WTC11 (cell line): Measurements from ENCODE around the gene B3GALT5.

Experiments used
- IRF2 ChIP-seq: sonication (generic); formaldehyde crosslinking; IDR thresholded peaks from 2 replicates; pipeline ENCODE4 v1.8.0; 2022; ENCODE audit warnings: low read depth, missing genetic modification reagents, borderline replicate concordance
- MXD4 ChIP-seq: fragments of 250-450 bp; sonication (Bioruptor Pico); IDR thresholded peaks from 2 replicates; pipeline ENCODE4 v1.8.0; 2021; ENCODE audit warnings: mild to moderate bottlenecking, moderate library complexity, borderline replicate concordance
- SMAD4 ChIP-seq: sonication (generic); formaldehyde crosslinking; IDR thresholded peaks from 2 replicates; pipeline ENCODE4 v1.8.0; 2022; ENCODE audit warnings: mild to moderate bottlenecking, missing genetic modification reagents
- TF ChIP-seq, protein P1 (sequence below): fragments of 200-600 bp; IDR thresholded peaks from 2 replicates; pipeline ENCODE4 v1.8.0; 2022; ENCODE audit warnings: antibody characterized with exemption
- TF ChIP-seq, protein P2 (sequence below): sonication (generic); formaldehyde crosslinking; conservative IDR thresholded peaks from 2 replicates; pipeline ENCODE4 v1.8.1; 2022; ENCODE audit warnings: mild to moderate bottlenecking, missing genetic modification reagents
- TF ChIP-seq, protein P3 (sequence below): sonication (generic); formaldehyde crosslinking; conservative IDR thresholded peaks from 2 replicates; pipeline ENCODE4 v1.8.1; 2023; ENCODE audit warnings: mild to moderate bottlenecking, low read depth, missing genetic modification reagents, moderate library complexity

DNA sequence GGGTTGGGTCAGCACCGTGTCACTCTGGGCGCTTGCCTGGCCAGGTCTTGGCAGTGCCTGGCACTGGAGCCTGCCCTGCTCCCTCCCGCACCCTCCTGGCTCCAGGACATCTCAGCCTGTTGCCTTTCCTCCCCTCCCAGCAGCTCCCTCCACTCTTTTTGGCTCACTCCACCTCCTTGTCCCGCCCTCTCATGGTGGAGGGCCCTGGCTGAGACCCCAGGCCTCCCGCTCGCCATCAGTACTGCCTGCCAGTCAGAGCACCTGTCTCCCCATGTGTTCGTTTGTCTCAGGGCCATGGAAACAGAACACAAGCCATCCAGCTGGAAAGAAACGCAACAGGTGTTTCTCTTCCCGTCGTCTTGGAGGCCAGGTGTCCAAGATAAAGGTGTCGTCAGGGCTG, 61.0 kb downstream of the B3GALT5 start:
- TF ChIP-seq, protein P1, sequence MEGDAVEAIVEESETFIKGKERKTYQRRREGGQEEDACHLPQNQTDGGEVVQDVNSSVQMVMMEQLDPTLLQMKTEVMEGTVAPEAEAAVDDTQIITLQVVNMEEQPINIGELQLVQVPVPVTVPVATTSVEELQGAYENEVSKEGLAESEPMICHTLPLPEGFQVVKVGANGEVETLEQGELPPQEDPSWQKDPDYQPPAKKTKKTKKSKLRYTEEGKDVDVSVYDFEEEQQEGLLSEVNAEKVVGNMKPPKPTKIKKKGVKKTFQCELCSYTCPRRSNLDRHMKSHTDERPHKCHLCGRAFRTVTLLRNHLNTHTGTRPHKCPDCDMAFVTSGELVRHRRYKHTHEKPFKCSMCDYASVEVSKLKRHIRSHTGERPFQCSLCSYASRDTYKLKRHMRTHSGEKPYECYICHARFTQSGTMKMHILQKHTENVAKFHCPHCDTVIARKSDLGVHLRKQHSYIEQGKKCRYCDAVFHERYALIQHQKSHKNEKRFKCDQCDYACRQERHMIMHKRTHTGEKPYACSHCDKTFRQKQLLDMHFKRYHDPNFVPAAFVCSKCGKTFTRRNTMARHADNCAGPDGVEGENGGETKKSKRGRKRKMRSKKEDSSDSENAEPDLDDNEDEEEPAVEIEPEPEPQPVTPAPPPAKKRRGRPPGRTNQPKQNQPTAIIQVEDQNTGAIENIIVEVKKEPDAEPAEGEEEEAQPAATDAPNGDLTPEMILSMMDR: no peak
- TF ChIP-seq, protein P2, sequence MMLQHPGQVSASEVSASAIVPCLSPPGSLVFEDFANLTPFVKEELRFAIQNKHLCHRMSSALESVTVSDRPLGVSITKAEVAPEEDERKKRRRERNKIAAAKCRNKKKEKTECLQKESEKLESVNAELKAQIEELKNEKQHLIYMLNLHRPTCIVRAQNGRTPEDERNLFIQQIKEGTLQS (CRISPR knock-in tag): no peak
- no peak for TF ChIP-seq SMAD4 (CRISPR knock-in tag)
- TF ChIP-seq, protein P3, sequence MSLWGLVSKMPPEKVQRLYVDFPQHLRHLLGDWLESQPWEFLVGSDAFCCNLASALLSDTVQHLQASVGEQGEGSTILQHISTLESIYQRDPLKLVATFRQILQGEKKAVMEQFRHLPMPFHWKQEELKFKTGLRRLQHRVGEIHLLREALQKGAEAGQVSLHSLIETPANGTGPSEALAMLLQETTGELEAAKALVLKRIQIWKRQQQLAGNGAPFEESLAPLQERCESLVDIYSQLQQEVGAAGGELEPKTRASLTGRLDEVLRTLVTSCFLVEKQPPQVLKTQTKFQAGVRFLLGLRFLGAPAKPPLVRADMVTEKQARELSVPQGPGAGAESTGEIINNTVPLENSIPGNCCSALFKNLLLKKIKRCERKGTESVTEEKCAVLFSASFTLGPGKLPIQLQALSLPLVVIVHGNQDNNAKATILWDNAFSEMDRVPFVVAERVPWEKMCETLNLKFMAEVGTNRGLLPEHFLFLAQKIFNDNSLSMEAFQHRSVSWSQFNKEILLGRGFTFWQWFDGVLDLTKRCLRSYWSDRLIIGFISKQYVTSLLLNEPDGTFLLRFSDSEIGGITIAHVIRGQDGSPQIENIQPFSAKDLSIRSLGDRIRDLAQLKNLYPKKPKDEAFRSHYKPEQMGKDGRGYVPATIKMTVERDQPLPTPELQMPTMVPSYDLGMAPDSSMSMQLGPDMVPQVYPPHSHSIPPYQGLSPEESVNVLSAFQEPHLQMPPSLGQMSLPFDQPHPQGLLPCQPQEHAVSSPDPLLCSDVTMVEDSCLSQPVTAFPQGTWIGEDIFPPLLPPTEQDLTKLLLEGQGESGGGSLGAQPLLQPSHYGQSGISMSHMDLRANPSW: no peak
- no peak for TF ChIP-seq MXD4 (CRISPR knock-in tag)
- TF ChIP-seq IRF2 (CRISPR knock-in tag): no peak
